LNCaP clone FGC (cell line): ENCODE data around the gene CBLL1.

Source experiments
- DNase-seq: peaks from one replicate; pipeline ENCODE4 v3.0.0-alpha.2; 2011; ENCODE audit warnings: low read depth
- H3K4me3 ChIP-seq: 2 replicates; pipeline ENCODE4 v1.5.1; 2011; ENCODE audit warnings: mild to moderate bottlenecking, low read depth, low read length, control low read depth
- CTCF ChIP-seq: IDR thresholded peaks from 2 replicates; pipeline ENCODE4 v1.5.1; 2012; ENCODE audit warnings: mild to moderate bottlenecking; ENCODE audit not compliant: control insufficient read depth, insufficient read depth; ENCODE audit errors: extremely low read depth

The CBLL1 gene

GRCh38 chr7:107742678-107743566 lies 1.0 kb upstream of the CBLL1 start:
- peak overlapping the region; percentile 87 for H3K4me3 ChIP-seq
- no peak for DNase-seq
- no peak for TF ChIP-seq CTCF

- peak overlapping the region; percentile 87 for H3K4me3 ChIP-seq
- no peak for TF ChIP-seq CTCF
- DNase-seq, result no peak
Measured at GRCh38 chr7:107744345-107744750, 406 bp downstream of the CBLL1 start.

- no peak for DNase-seq
- TF ChIP-seq CTCF, result no peak
- no peak overlapping the region for H3K4me3 ChIP-seq
Measured at GRCh38 chr7:107746006-107746405, 2.1 kb downstream of the CBLL1 start.

- H3K4me3 ChIP-seq, result no peak overlapping the region
- no peak for TF ChIP-seq CTCF
- DNase-seq, result no peak
Measured at GRCh38 chr7:107751113-107751512, 7.2 kb downstream of the CBLL1 start.

- H3K4me3 ChIP-seq, result no peak overlapping the region
- no peak for DNase-seq
- TF ChIP-seq CTCF, result no peak
Measured at GRCh38 chr7:107754642-107755041, 10.7 kb downstream of the CBLL1 start.

- TF ChIP-seq CTCF, result no peak
- DNase-seq, result no peak
- H3K4me3 ChIP-seq, result no peak overlapping the region
Measured at GRCh38 chr7:107758667-107759066, 14.7 kb downstream of the CBLL1 start.

- no peak for TF ChIP-seq CTCF
Measured at GRCh38 chr7:107767391-107767790, 23.4 kb downstream of the CBLL1 start.

More at GRCh38 chr7:107767391-107767790, 23.4 kb downstream of the CBLL1 start:
- no peak for DNase-seq
- H3K4me3 ChIP-seq, result no peak overlapping the region
